PFSK-1 (cell line): ENCODE results near the gene CRNKL1.

Source experiments
- FOXP2 ChIP-seq: optimal IDR thresholded peaks from 2 replicates; pipeline ENCODE3; 2011; ENCODE audit warnings: borderline replicate concordance, control low read depth, inconsistent platforms; ENCODE audit not compliant: insufficient read depth; ENCODE audit errors: extremely low read length, extremely low read depth
- POLR2AphosphoS5 ChIP-seq: IDR thresholded peaks from 2 replicates; pipeline ENCODE4 v1.6.1; 2012; ENCODE audit warnings: low read depth, mild to moderate bottlenecking, control low read depth, low read length, moderate library complexity
- TAF1 ChIP-seq: IDR thresholded peaks from 2 replicates; pipeline ENCODE4 v1.6.1; 2012; ENCODE audit warnings: low read length, control low read depth, borderline replicate concordance; ENCODE audit not compliant: insufficient read depth

- TF ChIP-seq TAF1, result no peak
- TF ChIP-seq POLR2AphosphoS5, result no peak
- TF ChIP-seq FOXP2, result no peak
These were observed 32.1 kb upstream of the CRNKL1 start for GRCh38 chr20:20084296-20084752.
